K562 (cell line): ENCODE data around the gene CCN6.

Experiments
- CHD2 ChIP-seq: IDR thresholded peaks from 2 replicates; pipeline ENCODE4 v1.6.1; 2011; ENCODE audit warnings: low read depth, low read length
- CTCF ChIP-seq, 3 experiments: IDR thresholded peaks in 2 of 3; conservative IDR thresholded peaks in 1 of 3; 2 replicates each; pipeline ENCODE4 v1.5.1; 2011 to 2012; ENCODE audit warnings: low read length in 3 of 3, mild to moderate bottlenecking in 3 of 3, control low read depth in 2 of 3, improper control_type of control experiment in 1 of 3, inconsistent platforms in 1 of 3, low read depth in 1 of 3, mixed read lengths in 1 of 3, moderate library complexity in 1 of 3; ENCODE audit not compliant: insufficient read depth in 2 of 3
- EP300 ChIP-seq: IDR thresholded peaks from 2 replicates; pipeline ENCODE4 v1.6.1; 2012; ENCODE audit warnings: low read length, improper control_type of control experiment
- MAX ChIP-seq: sonication (generic); formaldehyde crosslinking; IDR thresholded peaks from 2 replicates; pipeline ENCODE4 v1.9.0; 2022; ENCODE audit warnings: mild to moderate bottlenecking, missing genetic modification reagents
- PATZ1 ChIP-seq: fragments of 250-450 bp; sonication (Bioruptor Pico); IDR thresholded peaks from 2 replicates; pipeline ENCODE4 v1.5.0; 2020; ENCODE audit warnings: mild to moderate bottlenecking, borderline replicate concordance
- POLR2AphosphoS2 ChIP-seq: IDR thresholded peaks from 2 replicates; pipeline ENCODE4 v1.6.1; 2012; ENCODE audit warnings: low read length, improper control_type of control experiment
- POLR2AphosphoS5 ChIP-seq: IDR thresholded peaks from 2 replicates; pipeline ENCODE4 v1.6.1; 2011; ENCODE audit warnings: mild to moderate bottlenecking, low read depth, low read length, moderate library complexity; ENCODE audit not compliant: control insufficient read depth, insufficient read depth
- PRPF4 ChIP-seq: fragments of 200-400 bp; formaldehyde crosslinking; IDR thresholded peaks from one replicate; pipeline ENCODE4 v1.6.1; 2017; ENCODE audit warnings: low read length, low read depth, mild to moderate bottlenecking; ENCODE audit not compliant: insufficient read depth, poor library complexity, severe bottlenecking

GRCh38 chr6:112019589-112019988, 34.3 kb upstream of the CCN6 start:
- no peak for TF ChIP-seq CTCF (IDR thresholded peaks at IDR 0.05 in 2 of 3, conservative IDR thresholded peaks at IDR 0.05 in 1 of 3; ENCODE audit: insufficient read depth in 2 of 3, low read depth in 1 of 3, low read length in 3 of 3)
- no peak for TF ChIP-seq CHD2
- TF ChIP-seq POLR2AphosphoS2: no peak
- no peak for TF ChIP-seq MAX (CRISPR knock-in tag)
- TF ChIP-seq PRPF4: no peak
- no peak for TF ChIP-seq EP300
- no peak for TF ChIP-seq PATZ1 (CRISPR knock-in tag)
- TF ChIP-seq POLR2AphosphoS5: no peak
